H1 (cell line): Measurements from ENCODE around the gene MS4A5.
"Not testable (repeated sequence)": the region's sequence is repeated elsewhere in the genome, so short reads cannot be mapped to it uniquely, and the experiment has no call there.

Experiments
- POLR2A ChIP-seq, 2 experiments: IDR thresholded peaks; 1 replicate in 1 of 2; 2 replicates in 1 of 2; pipeline ENCODE4 v1.6.1; 2011; ENCODE audit warnings: low read depth in 2 of 2, low read length in 2 of 2, mild to moderate bottlenecking in 2 of 2; ENCODE audit errors: control extremely low read depth in 1 of 2
- TF ChIP-seq, protein P1 (sequence below), 3 experiments: IDR thresholded peaks; 1 replicate in 2 of 3; 2 replicates in 1 of 3; pipeline versions ENCODE4 v1.5.1 to v1.6.1; 2011; ENCODE audit warnings: low read length in 3 of 3, mild to moderate bottlenecking in 3 of 3, inconsistent platforms in 2 of 3, low read depth in 1 of 3, moderate library complexity in 1 of 3; ENCODE audit not compliant: insufficient read depth in 1 of 3; ENCODE audit errors: control extremely low read depth in 1 of 3

DNA sequence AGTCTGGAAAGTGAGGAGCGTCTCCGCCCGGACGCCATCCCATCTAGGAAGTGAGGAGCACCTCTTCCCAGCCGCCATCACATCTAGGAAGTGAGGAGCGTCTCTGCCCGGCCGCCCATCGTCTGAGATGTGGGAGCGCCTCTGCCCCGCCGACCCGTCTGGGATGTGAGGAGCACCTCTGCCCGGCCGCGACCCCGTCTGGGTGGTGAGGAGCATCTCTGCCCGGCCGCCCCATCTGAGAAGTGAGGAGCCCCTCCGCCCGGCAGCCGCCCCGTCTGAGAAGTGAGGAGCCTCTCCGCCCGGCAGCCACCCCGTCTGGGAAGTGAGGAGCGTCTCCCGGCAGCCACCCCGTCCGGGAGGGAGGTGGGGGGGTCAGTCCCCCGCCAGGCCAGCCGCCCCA lies 21.8 kb downstream of the MS4A5 start:
- not testable (repeated sequence) for TF ChIP-seq POLR2A (IDR thresholded peaks at IDR 0.05; ENCODE audit: control extremely low read depth in 1 of 2, low read depth in 2 of 2, low read length in 2 of 2)
- TF ChIP-seq, protein P1, sequence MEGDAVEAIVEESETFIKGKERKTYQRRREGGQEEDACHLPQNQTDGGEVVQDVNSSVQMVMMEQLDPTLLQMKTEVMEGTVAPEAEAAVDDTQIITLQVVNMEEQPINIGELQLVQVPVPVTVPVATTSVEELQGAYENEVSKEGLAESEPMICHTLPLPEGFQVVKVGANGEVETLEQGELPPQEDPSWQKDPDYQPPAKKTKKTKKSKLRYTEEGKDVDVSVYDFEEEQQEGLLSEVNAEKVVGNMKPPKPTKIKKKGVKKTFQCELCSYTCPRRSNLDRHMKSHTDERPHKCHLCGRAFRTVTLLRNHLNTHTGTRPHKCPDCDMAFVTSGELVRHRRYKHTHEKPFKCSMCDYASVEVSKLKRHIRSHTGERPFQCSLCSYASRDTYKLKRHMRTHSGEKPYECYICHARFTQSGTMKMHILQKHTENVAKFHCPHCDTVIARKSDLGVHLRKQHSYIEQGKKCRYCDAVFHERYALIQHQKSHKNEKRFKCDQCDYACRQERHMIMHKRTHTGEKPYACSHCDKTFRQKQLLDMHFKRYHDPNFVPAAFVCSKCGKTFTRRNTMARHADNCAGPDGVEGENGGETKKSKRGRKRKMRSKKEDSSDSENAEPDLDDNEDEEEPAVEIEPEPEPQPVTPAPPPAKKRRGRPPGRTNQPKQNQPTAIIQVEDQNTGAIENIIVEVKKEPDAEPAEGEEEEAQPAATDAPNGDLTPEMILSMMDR (IDR thresholded peaks at IDR 0.05; ENCODE audit: control extremely low read depth in 1 of 3, insufficient read depth in 1 of 3, low read depth in 1 of 3, low read length in 3 of 3), result not testable (repeated sequence)
